HG03159 (cell line): ENCODE results near the gene MGAT3.

Experiments used
- ATAC-seq: cut with Tn5 transposase; IDR thresholded peaks from one replicate; pipeline ENCODE4 v1.9.1; 2021; ENCODE audit warnings: mild to moderate bottlenecking, moderate library complexity; ENCODE audit not compliant: unreplicated experiment

Gene MGAT3

GRCh38 chr22:39428597-39429071 lies 28.2 kb upstream of the MGAT3 start:
- ATAC-seq: no peak

- no peak for ATAC-seq
These were observed 27.6 kb upstream of the MGAT3 start for GRCh38 chr22:39429186-39429585.

- ATAC-seq: no peak
These were observed 26.8 kb upstream of the MGAT3 start for GRCh38 chr22:39429916-39430575.

GRCh38 chr22:39430576-39431150 lies 26.1 kb upstream of the MGAT3 start:
- no peak for ATAC-seq

GRCh38 chr22:39431216-39431801 lies 25.5 kb upstream of the MGAT3 start:
- ATAC-seq: no peak

- no peak for ATAC-seq
These were observed 25.0 kb upstream of the MGAT3 start for GRCh38 chr22:39431821-39432251.

GRCh38 chr22:39432361-39432811 lies 24.4 kb upstream of the MGAT3 start:
- ATAC-seq: no peak

- no peak for ATAC-seq
These were observed 23.2 kb upstream of the MGAT3 start for GRCh38 chr22:39433476-39434242.

GRCh38 chr22:39434243-39434653 lies 22.6 kb upstream of the MGAT3 start:
- no peak for ATAC-seq

- ATAC-seq: no peak
These were observed 22.1 kb upstream of the MGAT3 start for GRCh38 chr22:39434721-39435120.

GRCh38 chr22:39435616-39436015 lies 21.2 kb upstream of the MGAT3 start:
- ATAC-seq: no peak

- ATAC-seq: no peak
These were observed 18.8 kb upstream of the MGAT3 start for GRCh38 chr22:39437791-39438704.

- ATAC-seq: no peak
These were observed 17.6 kb upstream of the MGAT3 start for GRCh38 chr22:39439170-39439569.

- no peak for ATAC-seq
These were observed 13.4 kb upstream of the MGAT3 start for GRCh38 chr22:39443398-39443797.

- ATAC-seq: no peak
These were observed 12.5 kb upstream of the MGAT3 start for GRCh38 chr22:39444247-39444800.

GRCh38 chr22:39444937-39445465 lies 11.8 kb upstream of the MGAT3 start:
- no peak for ATAC-seq

- ATAC-seq: no peak
These were observed 11.1 kb upstream of the MGAT3 start for GRCh38 chr22:39445678-39446077.

- no peak for ATAC-seq
These were observed 10.5 kb upstream of the MGAT3 start for GRCh38 chr22:39446239-39446721.

- ATAC-seq: no peak
These were observed 8.4 kb upstream of the MGAT3 start for GRCh38 chr22:39448205-39449054.
